G401.6 (cell line): Measurements from ENCODE around the gene AP1G1.
"Not testable (repeated sequence)": the region's sequence is repeated elsewhere in the genome, so short reads cannot be mapped to it uniquely, and the experiment has no call there.

Experiments used
- FAIRE-seq: peaks from 2 replicates; lab custom pipeline; 2012; peaks lifted over from hg19 to GRCh38; lab: Jason Lieb, UNC

The AP1G1 gene

DNA sequence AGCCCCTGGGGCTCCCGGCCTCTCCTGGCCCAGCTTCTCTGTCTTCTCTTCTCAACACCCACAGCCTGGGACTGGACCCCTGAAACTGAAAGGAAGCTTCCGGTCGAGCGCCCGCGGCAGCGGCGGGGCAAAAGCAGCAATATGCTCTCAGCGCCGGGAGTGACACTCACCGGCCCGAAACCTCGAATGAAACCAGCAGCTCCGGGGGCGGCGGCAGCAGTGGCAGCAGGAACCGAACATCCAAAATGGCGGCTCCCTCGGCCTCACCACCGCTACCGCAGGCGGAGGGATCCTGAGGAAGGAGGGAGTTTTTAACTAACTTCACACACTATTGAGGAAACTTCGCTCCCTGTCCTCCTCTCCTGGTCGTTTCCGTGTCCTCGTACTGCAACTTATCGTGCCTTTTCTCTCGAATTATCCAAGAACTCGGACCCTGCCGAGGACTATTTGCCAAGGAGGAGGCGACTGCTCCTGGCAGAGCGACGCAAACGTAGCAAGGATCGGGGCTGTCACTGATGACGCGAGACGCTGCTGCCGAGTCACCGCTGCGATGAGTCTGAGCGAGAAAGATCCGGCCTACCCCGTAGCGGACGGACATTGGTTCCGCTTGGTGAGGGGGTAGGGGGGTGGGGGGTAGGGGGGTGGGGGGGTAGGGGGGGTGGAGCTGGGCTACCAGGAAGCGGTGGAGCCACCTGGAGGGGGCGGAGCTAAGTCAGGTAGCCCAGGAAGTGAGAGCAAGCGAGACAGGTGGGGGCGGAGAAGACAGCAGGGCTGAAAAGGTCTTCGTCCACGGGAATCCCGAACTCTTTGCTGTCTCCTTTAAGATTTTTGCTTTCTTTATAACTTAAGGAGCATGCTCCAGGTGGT, at the start of gene AP1G1:
AP1G1 (minus strand) TSS at position 242 of the 867 bp plus-strand sequence. CDS start 19,355 bp downstream, outside the sequence.
- FAIRE-seq = no peak

DNA sequence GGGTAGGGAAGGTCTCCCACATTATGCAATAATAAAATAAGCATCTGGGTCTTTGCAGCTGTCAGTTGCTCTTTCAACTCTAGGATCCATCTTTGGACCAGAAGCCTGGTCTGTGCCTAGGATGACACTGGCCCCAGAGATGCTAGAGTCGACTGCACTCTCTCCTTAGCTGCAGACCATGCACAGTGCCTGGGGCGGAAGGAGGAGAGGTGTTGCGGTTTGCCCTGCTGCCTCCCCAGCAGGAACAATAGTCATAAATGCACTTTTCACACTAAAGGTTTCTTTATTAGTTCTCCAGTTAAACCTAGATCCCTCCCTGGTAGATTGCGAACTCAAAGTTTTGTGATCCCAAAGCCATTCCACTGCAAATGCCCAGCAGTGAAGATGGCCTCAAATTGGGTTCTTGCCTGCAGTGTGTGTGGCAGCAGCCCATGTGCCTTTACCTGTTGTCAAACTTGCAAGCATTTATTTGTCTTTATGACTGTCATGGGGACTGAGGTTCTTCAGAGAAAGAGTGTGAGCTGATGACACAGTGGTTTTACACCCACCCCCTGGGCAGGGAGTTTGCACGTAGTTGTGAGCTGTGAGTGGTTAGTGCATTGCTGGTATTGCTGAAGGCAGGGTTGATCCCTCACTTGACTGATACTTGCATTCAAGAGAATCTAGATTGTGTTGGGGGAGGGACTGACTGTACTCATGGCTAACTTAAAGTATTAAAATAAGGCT, 47.5 kb upstream of the AP1G1 start:
- FAIRE-seq = no peak

DNA sequence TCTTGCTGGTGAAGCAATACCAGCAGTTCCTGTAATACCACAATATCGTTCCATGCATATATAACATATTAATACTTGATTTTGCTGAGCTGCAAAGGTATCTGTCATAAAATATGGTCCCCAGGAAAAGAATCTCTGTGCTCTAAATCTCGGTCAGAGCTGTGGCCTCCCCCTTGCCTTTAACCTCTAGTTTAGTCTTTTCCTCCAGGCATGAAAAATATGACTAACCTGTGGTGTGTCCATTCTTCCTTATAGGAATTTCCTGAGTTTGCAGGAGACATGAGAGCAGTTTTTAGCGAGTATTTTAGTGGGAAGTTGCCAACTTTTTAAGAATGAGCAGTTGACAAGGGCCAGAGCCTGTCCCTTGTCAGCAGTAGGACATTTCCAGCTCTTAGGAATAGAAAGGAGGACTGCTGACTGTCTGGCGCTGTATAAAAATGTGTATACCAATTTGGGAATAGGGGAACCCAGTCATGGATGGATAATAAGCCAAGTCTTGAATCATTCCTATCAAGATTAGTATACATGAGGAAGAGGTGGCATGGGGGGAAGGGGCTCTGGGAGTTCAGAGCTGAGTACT, 45.8 kb upstream of the AP1G1 start:
- no peak for FAIRE-seq

DNA sequence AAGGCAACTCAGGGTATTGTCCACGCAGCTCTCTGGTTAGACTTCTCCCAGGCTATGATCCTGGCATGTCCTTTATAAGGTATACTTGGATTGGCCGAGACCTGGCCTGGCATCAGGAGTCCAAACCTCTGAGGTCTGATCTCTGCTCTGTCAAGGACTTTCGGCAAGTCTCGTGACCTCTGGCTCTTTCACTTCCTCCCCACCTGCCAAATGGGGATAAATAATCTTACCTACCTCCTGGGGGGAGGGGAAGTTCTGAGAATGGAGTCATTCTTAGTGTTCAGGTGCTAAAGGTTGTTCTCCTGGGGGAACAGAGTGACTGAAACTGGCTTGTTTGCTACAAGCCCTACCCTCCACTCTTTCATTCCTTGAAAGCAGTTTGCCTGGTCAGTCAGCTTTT, 44.8 kb upstream of the AP1G1 start:
- FAIRE-seq = no peak

DNA sequence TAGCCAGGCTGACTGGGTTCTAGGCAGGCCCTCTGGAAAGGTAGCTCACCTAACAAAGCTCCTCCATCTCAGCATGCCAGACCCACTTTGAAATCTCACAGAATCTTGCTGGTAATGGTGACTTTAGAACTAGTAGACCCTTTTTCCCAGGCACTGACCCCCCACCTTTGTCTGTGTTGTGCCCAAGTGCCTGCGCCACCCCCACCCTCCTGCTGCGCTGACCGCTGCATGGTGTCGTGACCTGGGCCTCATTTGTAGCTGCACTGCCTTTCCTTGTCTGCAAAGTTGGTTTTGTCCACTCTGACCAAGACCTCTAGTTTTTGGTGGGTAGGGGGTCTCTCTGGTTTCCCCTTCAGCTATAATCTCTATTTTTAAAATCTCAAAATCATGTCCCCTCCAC, 43.9 kb upstream of the AP1G1 start:
- FAIRE-seq = no peak

DNA sequence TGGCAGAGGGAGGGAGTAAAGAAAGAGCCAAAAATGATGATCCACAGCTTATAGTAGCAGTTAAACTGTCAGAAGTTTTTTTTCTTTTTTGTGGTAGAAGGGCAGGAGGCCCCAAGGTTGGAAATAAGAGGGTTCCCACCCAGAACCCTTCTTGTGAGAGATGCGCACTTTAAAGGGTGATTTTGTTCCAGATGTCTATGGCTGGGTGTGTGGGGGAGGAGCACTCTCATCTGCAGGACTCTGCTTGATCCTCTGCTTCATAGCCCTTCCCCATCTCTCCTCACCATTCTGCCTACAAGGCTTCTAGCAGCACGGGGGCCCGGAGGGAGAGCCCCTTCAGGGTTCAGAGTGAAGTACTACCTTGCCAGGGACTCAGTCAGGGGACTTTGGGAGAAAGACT, 43.5 kb upstream of the AP1G1 start:
- FAIRE-seq = no peak

DNA sequence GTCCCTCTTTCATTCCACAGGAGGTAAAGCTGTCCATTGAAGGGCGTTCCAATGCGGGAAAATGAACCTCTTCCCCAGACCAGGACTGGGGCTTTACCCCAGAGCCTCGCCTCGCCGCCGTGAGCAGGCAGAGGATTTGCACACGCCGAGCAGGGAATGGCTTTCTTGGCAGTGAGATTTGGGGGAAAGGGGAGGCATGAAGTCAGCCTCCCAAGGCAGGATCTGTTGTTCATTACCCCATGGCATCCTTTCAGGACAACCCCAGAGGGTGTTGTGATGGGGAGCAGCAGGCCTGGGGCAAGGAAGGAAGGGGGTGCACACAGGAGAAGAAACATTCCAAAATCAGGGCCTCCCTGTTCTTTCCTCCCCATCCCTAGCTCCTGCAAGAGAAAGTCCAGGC, 43.1 kb upstream of the AP1G1 start:
- FAIRE-seq = no peak

DNA sequence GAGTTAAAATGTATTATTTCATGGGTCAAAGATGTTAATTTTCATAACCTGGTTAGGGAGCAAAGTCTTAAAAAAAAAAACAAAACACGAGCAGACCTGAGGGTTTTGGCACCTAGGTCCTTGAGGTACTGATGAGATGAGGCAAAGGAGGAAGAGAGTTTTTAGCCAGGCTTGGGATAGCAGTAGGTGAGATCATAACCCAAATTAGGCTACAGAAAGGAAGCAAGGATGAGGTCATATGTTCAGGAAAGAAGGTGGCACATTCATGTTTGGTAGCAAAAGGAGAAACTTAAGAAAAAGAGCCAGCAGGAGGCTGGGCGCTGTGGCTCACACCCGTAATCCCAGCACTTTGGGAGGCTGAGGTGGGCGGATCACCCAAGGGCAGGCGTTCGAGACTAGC, 40.0 kb upstream of the AP1G1 start:
- FAIRE-seq = no peak

DNA sequence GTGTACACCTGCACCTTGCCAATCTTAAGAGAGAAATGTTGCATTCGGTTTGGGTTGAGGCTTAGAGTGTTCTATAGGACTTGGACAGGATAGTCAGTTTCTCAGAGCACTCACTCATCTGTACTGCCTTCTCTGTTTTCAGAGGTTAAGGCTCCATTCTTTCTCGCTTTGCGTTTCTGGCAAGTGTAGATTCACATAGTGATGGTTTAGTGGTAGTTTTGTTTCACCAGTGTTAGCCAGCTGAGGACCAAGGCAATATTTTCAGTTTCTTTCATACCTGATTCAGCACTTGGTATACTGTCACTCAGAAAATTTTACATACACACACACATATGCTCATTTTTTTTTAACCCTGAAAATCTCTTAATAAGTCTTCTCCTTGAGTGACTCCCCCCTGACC, 38.5 kb upstream of the AP1G1 start:
- no peak for FAIRE-seq

DNA sequence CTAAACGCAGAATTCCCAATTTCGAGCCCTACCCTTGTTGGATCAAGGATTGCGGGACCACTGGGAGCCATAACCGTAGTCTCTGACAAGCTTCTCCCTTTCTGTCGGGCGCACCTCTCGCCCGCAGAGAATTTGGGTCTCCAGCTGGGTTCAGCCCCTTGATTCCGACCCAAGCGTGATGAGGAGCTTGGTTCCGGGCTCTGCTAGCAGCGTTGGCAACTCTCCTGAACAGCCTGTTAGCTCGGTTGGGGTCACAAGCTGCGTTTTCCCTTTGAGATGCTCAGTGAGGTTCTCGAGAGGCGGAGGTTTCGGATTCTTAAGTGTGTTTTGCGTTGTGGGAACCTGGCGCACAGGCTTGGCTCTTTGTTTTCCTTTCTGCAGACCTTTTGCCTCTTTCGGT, 37.8 kb upstream of the AP1G1 start:
- no peak for FAIRE-seq

DNA sequence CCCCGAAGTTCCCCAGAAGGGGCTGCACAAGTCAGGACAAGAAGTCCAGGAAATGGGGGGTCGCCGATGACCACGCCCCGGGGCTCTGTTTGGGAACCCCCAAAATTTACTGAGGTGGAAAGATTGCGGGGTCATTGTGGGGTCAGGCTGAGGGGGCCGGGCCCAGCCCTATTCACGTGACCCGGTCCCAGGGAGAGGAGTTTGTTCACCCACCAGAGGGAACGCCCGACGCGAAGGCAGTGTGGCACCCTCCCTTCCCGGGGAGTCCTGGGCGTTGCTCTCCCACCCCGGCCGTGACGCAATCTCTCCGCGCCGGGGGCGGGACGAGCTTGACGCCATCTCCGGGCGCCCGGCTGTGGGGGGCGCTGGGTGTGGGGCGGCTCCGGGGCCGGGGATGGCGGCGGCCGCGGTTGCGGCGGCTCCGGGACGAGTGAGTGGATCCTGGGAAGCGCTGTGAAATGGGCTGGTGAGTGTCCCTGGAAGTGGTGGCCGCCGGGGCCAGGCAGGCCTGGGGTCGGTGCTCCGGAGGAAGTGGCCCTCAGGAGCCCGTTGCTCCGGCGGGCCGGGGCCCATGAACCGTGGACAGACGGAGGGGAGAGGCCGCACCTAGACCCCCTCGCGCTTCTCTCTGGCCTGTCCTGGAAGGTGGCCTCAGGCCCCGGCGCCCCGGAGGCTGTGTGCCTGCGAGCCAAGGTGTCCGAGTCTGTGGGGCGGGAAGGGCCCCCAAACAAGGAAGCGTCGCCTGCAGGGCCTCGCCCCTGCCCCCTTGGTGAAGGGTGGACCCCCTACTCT, 37.2 kb upstream of the AP1G1 start, which contains the start of gene ATXN1L:
ATXN1L (plus strand) TSS at position 338 of the 792 bp plus-strand sequence. CDS start 3,765 bp downstream, outside the sequence.
- no peak for FAIRE-seq

DNA sequence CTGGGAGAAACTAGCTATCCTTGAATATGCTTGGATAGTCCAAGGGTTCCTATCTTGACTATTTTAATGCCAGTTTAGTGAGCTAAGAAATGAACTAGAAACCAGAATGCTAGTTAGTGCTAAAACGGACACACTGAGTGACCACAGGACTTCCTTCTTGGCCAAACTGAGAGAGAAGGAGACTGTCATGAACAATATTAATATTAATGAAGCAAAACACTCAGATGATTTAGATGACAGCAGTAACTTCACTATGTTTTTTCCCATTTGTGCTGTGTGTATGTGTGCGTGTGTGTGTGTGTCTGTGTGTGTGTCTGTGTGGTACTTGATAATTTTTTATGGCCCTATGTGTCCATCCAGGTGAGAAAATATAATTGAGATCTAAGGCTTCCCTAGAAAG, 34.9 kb upstream of the AP1G1 start:
- FAIRE-seq = no peak

DNA sequence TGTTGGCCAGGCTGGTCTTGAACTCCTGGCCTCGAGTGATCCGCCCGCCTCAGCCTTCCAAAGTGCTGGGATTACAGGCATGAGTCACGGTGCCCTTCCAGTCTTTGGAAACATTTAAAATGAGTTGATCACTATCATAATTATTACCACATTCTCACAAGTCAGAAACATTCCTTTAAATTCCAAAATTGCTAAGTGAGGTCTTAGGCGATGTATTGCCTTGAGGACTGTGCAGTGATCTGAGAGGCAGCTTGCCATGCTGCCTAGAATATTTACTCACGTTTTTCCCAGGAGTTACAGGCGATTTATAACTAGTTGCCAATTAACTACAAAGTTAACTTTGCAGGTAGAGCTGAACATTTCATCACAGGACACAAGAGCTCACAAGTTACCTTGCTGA, 31.4 kb upstream of the AP1G1 start:
- no peak for FAIRE-seq

DNA sequence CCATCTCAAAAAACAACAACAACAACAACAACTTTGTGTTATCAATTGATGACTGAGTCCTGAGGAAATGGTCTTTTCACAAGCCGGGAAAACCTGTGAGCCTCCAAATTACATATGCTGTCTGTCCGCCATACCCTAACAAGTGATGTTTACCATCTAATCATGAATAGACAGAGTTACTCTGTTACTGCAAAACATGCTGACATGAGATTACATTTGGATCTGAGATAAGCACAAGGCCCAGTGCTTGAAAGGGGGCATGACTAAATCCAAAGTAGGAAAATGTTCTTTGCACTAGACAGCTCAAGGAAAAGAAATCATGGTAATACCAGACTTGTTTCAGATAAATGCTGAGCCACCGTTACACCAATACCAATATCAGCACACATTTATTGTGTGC, 28.5 kb upstream of the AP1G1 start:
- FAIRE-seq = no peak

DNA sequence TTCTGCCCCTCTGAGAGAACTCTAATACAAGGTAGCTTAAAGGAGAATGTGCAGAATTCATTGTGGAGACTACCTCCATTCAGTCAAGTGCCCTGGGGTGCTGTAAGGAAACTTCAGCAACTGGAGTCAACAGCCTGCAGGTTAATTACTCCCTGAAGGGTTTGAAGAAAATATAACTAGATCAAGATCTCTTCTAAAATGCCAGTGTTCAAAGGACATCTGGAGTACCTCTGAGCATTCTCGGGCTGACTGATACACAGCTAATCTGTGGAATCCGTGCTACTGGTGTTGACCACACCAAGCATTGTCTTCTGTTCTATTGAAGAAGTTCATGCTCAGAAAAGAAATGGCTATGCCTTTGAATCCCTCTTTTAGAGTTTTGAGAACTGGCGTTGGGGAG, 25.7 kb upstream of the AP1G1 start:
- FAIRE-seq = no peak

DNA sequence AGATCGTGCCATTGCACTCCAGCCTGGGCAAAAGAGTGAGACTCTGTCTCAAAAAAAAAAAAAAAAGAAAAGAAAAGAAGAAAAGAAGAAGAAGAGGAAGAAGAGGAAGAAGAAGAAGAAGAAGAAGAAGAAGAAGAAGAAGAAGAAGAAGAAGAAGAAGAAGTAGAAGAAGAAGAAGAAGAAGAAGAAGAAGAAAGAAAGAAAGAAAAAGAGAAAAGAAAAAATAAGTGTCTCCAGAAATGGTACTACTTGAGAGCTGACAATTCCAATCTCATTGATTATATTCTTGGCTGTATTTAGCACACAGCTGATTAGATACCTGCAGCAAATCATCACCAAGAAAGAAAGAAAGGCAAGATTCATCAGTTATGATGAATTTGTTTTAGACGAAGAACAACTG, 23.5 kb upstream of the AP1G1 start:
- not testable (repeated sequence) for FAIRE-seq

DNA sequence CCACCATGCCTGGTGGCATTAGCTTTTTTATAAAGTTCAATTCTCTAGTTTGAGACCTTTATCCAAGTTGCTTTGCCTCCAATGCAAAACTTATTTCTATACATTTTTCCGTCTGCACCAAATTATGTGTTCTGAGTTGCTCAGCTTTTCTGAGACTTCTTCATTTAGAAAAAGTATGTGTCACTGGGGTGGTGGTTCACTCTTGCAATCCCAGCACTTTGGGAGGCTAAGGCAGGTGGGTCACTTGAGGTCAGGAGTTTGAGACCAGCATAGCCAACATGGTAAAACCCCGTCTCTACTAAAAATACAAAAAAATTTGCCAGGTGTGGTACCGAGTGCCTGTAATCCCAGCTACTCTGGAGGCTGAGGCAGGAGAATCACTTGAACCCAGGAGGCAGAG, 23.1 kb upstream of the AP1G1 start:
- FAIRE-seq = not testable (repeated sequence)

DNA sequence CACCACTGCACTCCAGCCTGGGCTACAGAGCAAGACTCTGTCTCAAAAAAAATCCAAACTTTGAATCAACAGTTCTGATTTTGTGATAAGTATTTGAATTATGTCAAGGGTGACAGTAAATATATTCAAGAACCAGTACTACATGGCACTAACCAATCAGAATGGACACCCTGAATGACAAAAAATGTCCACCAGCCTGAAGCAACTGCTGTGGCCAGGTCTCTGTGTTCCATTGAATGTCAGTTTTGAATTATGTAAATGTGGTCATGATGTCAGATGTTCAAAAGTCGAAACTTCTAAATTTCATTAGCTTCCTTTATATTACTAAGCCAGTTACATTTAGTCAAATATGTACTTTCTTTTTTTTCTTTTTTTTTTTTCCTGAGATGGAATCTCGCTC, 21.7 kb upstream of the AP1G1 start:
- FAIRE-seq = no peak

DNA sequence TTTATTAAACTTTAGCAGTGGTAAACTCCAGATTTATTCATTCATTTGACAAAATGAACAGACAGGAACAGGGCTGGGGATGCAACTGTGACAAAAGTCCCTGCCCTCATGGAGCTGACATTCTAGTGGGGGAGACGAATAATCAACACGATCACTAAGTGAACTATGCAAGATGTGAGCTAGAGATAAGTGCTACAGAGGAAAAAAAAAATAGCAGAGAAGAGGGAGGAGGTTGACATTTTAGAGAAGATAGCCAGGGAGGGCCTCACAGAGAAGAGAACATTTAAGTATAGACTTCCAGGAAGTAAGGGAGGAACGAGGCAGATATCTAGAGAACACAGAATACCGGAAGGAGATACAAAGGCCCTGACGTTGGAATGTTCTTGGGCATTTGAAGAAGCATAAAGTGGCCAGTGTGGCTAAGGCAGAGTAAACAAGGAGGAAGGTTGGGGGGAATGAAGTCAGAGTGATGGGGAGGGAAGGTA, 17.9 kb upstream of the AP1G1 start:
- no peak for FAIRE-seq

DNA sequence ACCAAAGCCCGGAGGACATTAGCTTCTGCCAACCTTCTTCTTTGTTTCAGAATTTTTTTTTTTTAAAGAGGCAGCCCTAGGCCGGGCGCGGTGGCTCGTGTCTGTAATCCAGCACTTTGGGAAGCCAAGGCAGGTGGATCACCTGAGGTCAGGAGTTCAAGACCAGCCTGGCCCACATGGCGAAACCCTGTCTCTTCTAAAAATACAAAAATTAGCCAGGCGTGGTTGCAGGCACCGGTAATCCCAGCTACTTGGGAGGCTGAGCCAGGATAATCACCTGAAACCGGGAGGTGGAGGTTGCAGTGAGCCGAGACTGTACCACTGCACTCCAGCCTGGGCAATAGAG, 8.5 kb upstream of the AP1G1 start:
- FAIRE-seq = not testable (repeated sequence)

DNA sequence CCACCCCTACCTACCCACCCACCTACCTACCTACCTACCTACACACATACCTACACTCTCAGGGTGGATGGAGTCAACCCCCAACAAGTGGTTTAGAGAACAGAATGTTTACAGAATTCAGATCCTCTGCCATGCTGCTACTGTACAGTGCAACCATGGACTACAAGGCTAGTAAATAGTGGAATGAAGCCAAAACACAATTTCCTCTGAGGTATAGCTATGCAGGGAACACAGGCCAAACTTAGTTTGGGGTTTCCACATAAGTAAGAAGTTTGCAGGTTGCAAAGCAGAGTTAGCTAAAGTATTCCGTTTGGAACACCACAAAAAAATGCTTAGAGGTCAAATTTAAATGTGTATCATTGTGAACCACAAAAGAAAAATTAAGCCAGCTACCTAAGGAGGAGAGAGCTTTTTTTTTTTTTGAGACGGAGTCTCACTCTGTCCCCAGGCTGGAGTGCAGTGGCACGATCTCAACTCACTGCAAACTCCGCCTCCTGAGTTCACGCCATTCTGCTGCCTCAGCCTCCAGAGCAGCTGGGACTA, 2.7 kb upstream of the AP1G1 start:
- no peak for FAIRE-seq

DNA sequence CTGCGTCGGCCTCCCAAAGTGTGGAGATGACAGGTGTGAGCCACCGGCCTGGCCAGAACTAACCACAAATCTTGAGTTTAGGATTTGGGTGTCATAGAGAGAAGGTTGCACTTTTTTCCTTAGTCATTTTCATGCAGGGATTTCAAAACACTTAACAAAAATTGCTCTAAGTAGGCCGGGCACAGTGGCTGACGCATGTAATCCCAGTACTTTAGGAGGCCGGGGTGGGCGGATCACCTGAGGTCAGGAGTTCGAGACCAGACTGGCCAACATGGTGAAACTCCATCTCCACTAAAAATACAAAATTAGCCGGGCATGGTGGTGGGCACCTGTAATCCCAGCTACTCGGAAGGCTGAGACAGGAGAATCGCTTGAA, 1.5 kb upstream of the AP1G1 start:
- FAIRE-seq = not testable (repeated sequence)
